AG10803 (cell line): Measurements from ENCODE around the gene NR3C2.

ENCODE experiments used
- DNase-seq: peaks from one replicate; pipeline ENCODE4 v3.0.0; 2010; ENCODE audit warnings: low read depth
- H3K4me3 ChIP-seq: 2 replicates; pipeline ENCODE4 v1.5.1; 2011; ENCODE audit warnings: mild to moderate bottlenecking, low read length, control low read depth
- TF ChIP-seq, protein P1 (sequence below): conservative IDR thresholded peaks from 2 replicates; pipeline ENCODE4 v1.5.1; 2011; ENCODE audit warnings: mild to moderate bottlenecking, low read length, control low read depth, inconsistent platforms

NR3C2 gene

DNA sequence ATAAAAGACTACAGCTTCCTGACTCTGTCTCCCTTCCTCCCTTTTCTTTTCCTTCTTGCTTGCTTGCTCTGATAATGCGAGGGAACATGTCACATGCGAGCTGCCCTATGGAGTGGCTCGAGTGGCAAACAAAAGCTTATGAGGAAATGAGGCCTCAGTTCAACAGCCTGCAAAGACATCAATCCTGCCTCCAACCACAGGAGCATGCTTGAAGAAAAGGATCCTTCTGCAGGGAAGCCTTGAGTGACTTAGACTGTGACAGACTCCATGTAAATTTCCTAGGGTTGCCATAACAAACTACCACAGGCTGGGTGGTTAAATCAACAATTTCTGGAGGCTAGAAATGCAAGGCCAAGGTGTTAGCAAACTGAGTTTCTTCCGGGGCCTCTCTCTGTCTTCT, 152.5 kb downstream of the NR3C2 start:
- no peak for DNase-seq
- H3K4me3 ChIP-seq, result no peak overlapping the region
- TF ChIP-seq, protein P1, sequence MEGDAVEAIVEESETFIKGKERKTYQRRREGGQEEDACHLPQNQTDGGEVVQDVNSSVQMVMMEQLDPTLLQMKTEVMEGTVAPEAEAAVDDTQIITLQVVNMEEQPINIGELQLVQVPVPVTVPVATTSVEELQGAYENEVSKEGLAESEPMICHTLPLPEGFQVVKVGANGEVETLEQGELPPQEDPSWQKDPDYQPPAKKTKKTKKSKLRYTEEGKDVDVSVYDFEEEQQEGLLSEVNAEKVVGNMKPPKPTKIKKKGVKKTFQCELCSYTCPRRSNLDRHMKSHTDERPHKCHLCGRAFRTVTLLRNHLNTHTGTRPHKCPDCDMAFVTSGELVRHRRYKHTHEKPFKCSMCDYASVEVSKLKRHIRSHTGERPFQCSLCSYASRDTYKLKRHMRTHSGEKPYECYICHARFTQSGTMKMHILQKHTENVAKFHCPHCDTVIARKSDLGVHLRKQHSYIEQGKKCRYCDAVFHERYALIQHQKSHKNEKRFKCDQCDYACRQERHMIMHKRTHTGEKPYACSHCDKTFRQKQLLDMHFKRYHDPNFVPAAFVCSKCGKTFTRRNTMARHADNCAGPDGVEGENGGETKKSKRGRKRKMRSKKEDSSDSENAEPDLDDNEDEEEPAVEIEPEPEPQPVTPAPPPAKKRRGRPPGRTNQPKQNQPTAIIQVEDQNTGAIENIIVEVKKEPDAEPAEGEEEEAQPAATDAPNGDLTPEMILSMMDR, result no peak

DNA sequence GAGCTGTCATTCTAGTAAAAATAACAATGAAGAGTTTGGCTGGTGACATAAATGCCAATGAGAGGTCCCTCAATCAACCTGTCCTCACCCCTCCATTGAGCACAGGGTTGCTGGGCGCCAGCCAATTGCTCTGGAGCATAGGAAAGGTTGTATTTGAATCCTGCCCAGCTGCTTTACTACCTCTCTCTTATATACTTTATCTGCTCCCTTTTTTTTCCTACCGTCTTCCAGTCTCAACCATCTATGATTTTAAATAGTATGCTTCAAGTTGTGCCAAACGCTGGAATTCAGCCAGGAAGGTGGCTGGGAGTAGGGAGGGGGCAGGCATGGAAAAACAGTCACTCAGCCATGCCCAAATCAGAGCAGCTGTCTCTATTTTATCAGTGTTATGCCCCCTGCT, 153.8 kb downstream of the NR3C2 start:
- DNase-seq, result no peak
- TF ChIP-seq, protein P1, result no peak
- H3K4me3 ChIP-seq, result no peak overlapping the region

DNA sequence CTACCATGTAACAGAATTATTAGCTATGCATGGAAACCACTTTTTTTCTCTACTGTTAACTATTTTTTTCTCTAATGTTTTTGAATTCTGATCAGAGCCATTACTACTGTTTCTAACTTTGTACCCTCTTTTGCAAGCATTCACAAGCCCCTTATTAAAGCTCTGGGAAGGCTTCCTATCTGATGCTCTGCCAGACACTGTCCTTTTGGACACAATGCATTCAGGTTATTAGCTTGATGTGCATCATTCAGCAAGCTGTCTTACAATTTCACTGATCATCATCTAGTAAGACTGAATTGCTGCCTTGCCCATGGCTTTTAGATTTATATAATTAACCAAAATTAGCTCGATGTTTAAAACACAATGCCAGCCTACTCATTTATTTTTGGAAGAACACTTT, 155.1 kb downstream of the NR3C2 start:
- no peak overlapping the region for H3K4me3 ChIP-seq
- no peak for DNase-seq
- TF ChIP-seq, protein P1, result no peak

DNA sequence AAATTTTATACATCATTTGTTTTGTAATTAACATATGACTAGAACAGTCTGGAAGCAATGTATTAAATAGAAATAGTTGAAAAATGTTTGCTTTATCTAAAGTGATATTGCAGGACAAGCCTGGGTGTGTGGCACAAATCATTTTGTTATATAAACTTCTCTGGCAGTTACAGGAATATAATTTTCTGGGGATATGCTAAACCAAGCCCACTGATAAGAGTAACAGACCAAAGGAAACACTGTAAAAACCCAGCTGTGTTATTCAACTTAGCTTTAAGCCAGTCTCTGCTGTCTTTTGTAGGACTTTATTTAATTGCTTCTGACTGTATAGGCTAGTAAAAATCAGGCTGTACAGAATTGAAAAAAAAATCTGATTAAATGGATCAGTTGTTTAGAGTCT, 156.2 kb downstream of the NR3C2 start:
- DNase-seq, result no peak
- TF ChIP-seq, protein P1, result no peak
- H3K4me3 ChIP-seq, result no peak overlapping the region

DNA sequence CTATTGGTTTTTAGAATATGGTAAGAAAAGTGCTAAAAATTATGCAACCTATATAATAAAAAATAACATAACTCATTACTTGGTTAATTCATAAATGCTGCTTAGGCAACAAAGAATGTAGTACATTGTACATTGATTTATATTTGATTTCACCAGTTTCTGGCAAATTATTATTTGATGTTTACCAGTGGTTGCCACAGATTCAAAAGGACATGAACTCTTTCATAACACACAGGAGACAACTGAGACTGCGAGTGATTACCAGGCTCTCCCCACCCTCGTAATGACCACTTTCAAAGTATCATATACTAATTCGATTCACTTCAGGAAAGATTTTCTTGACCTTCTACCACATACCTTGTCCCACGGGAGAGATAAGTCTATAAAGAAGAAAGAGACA, 158.5 kb downstream of the NR3C2 start:
- no peak overlapping the region for H3K4me3 ChIP-seq
- TF ChIP-seq, protein P1, result no peak
- no peak for DNase-seq

DNA sequence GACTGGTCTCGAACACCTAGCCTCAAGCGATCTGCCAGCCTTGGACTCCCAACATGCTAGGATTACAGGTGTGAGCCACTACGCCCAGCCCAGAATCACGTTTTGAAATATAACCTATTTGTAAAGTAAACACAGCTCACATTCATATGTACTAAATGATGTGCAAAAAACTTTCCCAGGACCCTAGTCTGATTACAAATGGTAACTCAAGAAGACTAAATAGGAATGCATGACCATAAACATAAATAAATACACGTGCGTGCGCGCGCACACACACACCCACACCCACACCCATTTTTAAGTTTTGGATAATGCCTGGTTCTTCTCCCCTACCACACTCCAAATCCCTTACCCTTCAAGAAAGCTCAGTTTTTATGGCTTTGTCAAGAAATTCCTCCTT, 163.9 kb downstream of the NR3C2 start:
- no peak for DNase-seq
- TF ChIP-seq, protein P1, result no peak
- H3K4me3 ChIP-seq, result no peak overlapping the region

DNA sequence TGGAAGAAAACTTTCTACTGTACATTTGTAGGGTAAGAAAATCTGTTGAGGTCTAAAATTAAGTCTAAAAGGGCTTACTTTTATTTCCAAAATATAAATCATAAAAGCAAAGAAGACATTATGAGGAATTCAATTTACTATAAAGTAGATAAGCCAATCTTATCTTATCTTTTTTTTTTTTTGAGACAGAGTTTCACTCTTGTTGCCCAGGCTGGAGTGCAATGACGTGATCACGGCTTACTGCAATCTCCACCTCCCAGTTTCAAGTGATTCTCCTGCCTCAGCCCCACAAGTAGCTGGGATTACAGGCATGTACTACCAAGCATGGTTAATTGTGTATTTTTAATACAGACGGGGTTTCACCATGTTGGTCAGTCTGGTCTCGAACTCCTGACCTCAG, 166.9 kb downstream of the NR3C2 start:
- no peak overlapping the region for H3K4me3 ChIP-seq
- DNase-seq, result no peak
- TF ChIP-seq, protein P1, result no peak
